Stimulated activated CD4-positive, alpha-beta T cell treated with anti-CD3 and anti-CD28 coated beads, Interleukin-15, amount 100 ng/mL, for 48 hours (primary cell): ENCODE measurements around the gene ZMIZ1.

Source experiments
- DNase-seq, 2 donors: peaks; one replicate each; pipeline ENCODE4 v3.0.0-alpha.2; 2020; ENCODE audit warnings: low read depth in 2 of 2

Gene ZMIZ1

DNA sequence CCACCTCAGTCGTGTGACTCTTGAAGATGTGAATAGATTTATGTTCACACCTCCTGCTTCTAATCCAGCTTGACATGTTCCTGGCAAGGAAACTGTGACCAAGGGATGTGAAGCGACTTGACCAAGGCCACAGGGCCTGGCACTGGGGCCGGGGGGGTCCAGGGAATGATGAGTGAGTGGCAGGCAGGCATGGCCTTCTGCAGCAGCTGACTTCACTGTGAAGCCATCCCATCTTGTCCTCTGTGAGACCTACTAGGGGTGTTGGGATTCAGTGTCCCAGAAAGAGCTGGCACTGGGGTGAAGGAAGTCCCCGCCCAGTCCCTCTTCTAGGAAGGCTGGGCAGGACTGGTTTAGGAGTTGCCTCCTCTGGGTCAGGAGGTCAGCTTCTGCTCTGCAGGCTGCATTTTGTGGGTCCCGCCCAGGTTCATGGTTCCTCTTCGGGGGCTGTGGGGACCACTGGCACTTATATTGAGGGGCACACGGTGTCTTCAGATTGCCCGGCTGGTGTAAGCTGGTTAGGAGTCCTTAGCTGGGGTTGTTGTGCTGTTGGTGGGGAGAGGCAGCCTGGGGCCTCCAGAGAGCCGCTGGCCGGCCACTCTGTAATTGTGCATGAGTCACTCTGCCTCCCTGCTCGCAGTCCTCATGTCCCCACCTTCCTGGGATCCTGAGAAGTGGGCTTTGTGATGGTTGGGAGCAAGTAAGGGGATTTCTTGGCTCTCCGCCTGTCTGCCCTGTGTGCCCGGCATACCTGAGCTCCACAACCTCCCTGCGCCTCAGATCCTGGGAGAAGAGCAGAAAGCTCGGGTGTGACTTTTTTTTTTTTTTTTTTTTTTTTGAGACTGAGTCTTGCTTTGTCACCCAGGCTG, 11.0 kb downstream of the ZMIZ1 start:
- DNase-seq, result no peak

GRCh38 chr10:79081353-79082034, 12.7 kb downstream of the ZMIZ1 start:
- DNase-seq, result no peak

DNA sequence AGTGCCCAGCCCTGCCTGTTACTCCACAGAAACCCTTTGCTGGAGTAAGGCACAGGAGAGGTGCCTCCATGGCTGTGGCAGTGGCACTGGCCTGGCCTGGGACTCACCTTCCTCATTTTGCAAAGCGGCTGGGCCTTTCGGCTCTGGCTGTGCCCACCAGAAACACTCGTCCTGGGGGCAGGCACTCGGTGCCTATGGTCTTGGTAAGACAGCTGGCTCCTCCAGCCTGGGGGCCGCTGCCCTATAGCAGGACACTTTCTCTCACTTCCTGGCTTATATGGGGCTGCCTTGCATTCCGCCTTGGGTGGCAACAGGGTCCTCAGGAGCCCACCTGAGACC, 13.2 kb downstream of the ZMIZ1 start:
- DNase-seq, result no peak

DNA sequence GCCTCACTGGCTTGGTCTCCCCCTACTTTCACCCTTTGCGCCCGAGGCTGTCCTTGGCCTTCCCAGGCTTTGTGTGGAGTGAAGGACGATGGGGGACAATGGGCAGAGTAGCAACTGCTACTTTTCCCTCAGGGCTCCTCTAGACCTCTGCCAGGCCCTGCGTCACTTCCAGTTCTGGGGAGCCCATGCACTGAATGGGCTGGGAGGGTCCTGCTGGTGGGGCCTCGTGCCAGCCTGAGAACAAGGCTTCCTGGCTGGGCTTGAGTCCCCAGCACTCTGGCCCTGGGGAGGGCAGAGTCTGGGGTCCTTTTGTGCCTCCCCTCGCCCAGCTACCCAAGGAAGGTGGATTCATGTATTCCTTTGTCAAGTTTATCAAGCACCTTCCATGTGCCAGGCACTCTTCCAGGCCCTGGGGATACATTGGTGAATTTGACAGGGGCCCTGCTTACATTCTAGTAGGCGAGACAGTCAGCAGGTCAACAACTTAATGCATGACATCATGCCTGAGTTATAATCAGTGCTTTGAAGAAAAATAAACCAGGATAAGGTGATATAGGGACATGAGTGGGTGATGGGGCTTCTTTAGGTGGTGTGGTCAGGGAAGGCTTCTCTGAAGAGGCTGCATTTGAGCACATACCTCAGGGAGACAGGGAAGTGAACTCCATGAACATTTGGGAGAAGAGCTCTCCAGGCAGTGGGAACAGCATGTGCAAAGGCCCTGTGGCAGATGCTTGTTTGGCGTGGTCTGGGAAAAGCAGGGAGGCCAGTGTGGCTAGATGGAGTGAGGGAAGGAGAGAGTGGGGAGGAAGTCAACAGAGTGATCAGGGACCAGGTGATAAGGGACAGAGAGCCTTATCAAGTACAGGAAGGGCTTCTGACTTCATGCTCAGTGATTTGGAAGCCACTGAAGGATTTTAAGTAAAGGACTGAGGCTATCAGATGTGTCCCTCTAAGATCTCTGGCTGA, 14.1 kb downstream of the ZMIZ1 start:
- DNase-seq, result no peak

DNA sequence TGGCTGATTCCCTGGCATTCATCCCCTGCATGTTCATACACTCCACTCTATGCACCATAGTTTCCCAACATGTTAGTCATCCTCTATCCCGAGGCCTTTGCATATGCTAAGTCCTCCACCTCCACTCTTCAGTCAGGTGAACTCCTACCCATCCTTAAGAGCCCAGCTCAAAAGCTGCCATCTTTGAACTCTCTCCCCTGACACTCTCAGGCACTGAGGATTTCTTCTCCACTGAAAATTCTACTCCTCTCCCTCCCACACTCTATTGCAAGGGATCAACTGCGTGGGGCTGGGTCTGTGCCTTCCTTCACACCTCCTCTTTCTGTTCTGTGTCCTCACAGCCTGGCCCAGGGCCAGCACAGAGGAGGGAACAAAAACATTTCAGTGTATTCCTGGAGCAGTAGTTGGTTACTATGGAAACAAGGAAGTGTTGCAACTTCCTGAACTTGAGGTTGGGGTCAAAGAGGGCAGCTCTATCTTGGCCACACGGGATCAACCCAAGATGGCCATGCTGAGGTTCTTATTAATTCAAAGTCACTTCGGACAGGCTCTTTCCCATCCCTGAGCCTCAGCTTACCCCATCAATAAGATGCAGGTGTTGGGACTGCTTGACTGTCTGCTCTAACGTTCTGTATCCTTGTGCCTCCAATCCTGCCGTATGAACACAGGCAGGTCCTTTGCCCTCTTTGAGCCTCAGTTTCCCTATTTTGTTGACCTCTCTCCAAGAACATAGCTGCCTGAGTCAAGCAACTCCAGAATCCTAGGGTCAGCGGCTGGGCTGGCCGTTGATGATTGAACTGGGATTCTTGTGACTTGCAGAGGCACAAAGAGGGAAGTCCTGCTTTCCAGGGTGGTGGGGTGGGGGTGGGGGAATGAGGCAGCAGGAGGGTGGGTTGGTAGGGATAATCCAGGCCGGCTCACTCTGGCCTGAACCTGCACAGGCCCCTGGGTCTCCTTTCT, 15.5 kb downstream of the ZMIZ1 start:
- no peak for DNase-seq

DNA sequence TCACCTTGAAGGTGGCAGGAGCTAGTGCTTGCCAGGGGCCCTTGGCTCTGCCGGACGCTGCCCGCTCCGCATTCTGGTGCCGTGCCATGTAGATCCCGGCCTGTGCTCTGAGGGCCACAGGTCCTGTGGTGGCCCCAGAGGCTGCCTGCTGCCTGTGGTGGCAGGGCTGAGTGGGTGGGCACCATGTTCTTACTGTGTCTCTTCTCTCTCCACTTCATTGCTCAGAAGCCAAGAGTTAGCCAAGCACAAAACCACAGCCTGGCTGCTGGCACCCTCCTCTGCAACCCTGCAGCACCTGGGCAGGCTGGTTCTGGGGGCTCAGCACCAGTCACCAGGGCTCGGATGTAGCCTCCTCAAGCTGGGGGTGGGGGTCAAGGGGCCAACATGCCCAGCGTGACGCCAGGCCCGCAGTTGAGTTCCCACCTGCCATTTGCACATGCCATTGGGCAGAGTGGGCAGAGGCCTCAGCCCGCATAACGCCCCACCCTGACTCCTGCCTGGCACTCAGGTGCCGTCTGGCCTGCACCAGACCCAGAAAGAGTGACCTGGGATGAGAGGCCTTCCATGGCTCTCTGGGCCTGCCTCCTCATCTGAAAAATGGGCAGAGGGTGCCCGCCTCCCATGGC, 16.3 kb downstream of the ZMIZ1 start:
- no peak for DNase-seq

DNA sequence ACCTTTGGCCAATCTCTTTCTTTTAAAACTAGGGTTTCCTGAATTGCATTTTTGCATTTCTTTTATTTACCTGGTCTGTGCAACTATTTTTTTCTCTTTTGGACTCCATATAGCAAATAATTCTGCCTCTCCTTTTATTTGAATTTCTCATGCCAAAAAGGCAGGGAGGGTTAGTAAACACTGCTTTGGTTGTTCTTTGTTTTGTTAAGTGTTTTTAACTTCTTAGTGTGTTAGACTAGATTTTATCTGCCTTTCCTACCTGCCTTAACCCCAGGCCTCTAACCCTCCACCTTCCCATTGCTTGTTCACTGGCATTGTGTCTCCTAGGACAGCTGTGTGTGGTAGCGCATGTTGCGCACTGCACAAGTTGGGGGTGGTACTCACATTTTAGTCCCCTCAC, 18.1 kb downstream of the ZMIZ1 start:
- no peak for DNase-seq

DNA sequence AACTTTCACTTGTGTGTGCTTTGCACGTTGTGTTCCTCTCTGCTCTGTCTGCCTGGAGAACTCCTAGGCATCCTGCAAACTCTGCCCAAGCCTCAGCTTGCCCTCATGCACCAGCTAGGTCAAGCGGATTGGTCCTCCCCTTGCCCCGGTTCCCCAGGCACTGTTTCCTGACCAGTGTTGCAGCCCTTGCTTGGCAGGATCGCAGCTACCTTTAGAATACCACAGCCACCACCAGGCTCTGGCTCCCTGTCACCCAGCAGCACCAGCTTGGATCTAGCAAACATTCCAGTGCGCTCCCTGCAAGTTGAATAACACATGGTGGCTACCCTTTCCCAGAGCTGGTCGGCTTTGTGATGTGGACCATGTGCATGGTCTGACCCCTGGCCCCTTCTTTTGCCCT, 19.0 kb downstream of the ZMIZ1 start:
- DNase-seq, result no peak

DNA sequence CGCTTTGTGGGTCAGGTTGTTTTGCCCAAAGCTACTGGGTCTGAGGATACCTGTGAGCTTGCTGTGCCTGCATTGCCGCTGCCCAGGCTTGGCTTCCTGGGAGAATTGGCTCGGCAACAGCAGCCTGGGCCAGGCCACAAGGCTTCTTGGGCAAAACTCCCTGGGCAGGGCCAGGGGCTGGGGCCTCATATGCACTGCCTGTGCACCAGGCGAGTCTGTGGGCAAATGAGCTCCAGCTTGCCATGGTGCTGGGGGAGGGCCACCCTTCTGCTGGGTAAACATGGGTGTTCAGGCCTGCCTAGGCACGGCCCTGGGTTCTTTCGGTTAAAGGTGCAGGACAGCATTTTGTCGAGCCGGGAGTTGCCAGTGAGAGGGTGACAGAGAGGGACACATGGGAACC, 19.4 kb downstream of the ZMIZ1 start:
- no peak for DNase-seq

GRCh38 chr10:79088613-79089355, 20.0 kb downstream of the ZMIZ1 start:
- DNase-seq, result no peak

- no peak for DNase-seq
Observed at GRCh38 chr10:79089632-79090031, 20.9 kb downstream of the ZMIZ1 start.

GRCh38 chr10:79090134-79090803, 21.5 kb downstream of the ZMIZ1 start:
- no peak for DNase-seq

GRCh38 chr10:79092292-79092896, 23.6 kb downstream of the ZMIZ1 start:
- no peak for DNase-seq

- DNase-seq, result no peak
Observed at GRCh38 chr10:79093658-79094411, 25.1 kb downstream of the ZMIZ1 start.

DNA sequence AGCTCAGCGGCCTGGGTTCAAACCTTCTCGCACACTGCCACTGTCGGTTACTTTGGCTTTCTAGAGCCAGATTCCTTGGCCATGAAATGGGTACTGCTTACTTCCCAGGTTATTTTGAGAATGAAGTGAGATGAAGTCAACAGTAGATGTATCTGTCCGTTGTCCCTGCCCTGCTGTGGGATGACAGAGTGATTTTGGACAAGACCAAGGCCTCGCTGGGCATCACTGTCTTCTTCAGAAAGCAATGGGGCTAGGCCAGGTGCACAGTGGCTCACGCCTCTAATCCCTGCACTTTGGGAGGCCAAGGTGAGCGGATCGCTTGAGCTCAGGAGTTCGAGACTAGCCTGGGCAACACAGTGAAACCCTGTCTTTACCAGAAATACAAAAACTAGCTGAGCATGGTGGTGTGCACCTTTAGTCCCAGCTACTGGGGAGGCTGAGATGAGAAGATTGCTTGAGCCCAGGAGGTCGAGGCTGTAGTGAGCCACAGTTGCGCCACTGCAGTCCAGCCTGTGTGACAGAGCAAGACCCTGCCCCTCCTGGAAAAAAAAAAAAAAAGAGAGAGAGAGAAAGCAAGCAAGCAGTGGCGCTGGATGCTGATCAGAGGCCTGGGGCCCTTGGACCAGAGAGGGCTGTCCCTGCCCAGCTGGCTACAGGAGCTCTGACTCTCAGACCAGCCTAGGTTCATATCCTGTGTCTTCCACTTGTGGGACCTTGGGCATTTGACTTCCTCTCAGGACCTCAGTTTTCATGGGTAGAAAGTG, 25.8 kb downstream of the ZMIZ1 start:
- no peak for DNase-seq

DNA sequence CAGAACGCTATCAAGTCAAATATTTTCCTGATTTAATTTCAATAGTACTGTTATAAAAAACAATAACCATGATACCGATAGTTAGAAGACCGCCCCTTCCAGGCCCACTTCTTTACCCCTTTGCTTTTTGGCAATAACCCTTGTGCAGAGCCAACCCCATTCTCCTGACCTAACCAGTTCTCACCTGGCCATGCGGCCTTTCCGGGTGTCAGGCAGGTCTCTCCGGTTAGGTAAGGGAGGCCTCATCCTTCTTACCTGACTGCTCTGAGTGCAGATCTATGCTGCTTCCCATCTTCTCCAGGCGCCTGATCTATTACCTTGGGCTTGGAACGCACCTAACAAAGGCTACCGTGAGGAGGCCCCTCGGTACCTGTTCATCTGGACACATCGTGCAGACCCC, 26.6 kb downstream of the ZMIZ1 start:
- DNase-seq, result no peak

- no peak for DNase-seq
Observed at GRCh38 chr10:79096514-79096913, 27.7 kb downstream of the ZMIZ1 start.
